Inflammatory macrophage treated with lipopolysaccharide for 4 hours (primary cell): ENCODE results near the gene SHPK.

ENCODE experiments used
- DNase-seq: peaks from one replicate; pipeline ENCODE4 v3.0.0-alpha.2; 2020

The SHPK gene

DNA sequence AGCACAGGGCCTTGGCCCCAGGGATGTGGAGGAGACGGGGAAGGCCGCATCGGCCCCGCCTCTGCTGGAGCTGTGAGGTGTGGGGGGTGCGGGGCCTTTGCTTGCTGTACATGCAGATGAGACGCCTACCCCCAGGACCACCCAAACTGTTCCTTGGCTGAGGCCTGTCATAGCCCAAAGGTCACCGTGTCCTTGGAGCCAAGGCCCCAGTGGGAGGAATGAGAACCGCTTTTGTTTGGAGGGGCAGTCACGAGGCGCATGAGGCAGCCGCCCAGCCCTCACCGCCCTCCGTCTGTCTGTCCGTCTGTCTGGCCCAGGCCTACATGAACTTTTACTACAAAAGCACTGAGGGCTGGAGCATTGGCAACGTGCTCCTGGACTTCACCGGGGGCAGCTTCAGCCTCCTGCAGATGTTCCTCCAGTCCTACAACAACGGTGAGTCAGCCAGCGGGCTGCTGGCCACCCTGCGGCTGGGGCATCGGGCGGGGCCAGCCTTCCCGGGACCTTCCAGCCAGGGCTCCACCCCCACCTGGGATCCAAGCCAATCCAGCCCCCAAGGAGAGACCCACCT is 23.6 kb upstream of the SHPK start:
- DNase-seq: no peak

GRCh38 chr17:3658784-3659449 is 22.9 kb upstream of the SHPK start:
- DNase-seq: no peak

DNA sequence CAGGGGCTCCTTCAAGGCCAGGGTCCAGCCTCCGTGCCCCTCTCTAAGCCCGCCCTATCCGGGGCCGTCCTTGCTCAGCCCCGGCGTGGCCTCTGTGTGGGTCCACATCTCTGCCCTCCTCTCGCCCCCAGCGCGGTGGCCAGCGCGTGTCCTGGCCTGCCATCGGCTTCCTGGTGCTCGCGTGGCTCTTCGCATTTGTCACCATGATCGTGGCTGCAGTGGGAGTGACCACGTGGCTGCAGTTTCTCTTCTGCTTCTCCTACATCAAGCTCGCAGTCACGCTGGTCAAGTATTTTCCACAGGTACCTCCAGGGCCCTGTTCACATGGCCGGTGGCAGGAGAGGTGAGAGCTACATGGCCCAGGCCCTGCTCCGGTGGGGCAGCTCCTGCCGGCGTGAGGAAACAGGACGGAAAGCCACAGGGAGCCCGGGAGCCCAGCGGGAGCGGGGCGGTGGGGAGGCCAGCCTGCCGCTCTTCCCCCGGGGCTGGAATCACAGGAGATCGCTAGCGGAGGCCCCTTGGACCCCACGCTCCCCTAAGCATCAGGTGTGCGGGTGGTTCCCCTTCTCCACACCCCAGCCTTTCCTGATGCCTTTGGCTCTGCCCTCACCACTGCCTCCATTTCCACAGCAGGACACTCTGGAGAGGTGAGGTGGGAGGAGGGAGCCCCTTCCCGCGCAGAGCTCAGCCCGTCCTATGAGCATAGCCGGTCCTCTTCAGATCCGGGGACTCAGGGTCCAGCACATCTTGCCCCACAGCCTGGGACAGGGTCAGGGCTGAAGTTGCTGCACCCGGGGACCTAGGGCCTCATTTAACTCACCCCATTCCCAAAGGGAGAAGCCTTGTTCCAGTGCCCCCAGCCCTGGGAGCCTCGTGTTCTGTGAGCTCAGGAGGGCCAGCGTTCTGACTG is 22.1 kb upstream of the SHPK start:
- peak; percentile 41 for DNase-seq

DNA sequence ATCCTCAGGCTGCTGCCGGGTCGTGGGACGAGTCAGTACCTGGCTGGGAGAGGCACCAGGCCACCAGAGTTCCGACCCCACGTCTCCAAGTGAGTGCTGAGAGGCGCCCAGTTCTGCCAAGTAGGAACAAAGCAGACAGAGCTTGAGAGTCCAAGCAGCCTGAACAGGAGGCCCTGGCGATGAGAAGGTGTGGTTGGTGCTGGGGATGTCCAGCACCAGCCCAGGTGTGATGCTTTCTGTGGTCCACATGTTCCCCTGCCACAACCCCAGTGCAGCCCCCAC is 21.5 kb upstream of the SHPK start:
- no peak for DNase-seq

- no peak for DNase-seq
Observed at GRCh38 chr17:3656755-3657587, 20.9 kb upstream of the SHPK start.

DNA sequence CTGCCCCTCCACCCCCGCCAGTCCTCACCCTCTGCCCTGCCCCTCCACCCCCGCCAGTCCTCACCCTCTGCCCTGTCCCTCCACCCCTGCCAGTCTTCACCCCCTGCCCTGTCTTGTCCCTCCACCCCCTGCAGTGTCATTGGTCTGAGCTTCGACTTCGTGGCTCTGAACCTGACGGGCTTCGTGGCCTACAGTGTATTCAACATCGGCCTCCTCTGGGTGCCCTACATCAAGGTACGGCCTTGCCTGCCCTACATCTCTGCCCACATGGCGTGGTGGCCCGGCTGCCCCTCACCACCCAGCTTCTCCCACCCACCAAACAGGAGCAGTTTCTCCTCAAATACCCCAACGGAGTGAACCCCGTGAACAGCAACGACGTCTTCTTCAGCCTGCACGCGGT is 20.3 kb upstream of the SHPK start:
- no peak for DNase-seq

DNA sequence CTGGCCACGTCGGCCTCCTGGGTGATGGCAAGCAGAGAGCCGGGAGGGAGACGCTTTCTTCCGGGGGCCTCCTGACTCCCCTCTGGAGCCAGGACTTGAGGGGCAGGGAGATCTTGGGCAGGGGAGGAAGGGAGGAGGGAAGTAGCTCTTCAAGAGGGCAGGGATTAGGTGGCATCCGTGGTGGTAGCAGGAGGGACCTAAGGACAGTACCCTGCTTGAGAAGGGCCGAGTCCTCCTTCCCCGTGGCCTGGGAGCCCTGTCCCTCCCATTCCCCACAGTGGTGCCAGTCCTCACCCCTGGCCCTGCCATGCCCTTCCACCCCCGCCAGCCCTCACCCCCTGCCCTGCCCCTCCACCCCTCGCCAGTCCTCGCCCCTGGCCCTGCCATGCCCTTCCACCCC is 19.7 kb upstream of the SHPK start:
- DNase-seq: no peak

DNA sequence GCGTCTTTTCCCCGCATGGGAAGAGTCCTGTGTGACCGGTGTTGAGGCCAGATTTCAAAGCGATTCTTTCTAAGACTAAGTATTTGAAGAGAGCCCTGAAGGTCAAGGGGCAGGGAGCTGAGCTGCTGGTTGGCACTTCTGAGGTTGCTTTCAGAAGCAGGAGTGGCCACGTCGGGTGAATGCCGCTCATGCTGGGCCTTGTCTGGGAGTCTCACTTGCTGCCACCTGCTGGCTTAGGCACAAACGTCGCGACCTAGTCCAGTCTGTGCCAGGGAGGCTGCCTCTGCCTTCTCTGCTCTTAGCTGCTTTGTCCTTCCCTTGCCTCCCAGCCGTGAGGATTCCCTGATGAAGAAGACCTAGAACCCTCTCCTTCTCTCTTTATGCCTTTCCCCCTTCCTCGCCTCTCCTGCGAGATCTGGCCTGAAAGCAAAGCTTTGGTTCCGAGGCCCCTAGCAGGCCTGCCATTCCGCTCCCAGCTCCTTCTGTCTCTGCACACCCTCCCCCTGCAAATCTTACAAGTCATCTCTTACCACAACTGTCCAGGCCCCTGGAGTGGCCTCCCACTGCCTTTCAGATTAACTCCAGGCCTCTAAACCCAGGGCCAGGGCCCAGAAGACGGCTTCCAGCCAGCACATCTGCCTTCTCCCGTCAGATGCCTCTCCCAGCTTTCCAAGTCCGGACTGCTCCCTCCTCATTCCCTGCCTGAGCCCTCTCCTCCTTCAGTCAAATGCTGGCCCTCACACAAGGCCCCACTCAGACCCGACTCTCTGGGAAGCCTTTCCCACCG is 11.9 kb upstream of the SHPK start:
- DNase-seq: peak; percentile 38

- no peak for DNase-seq
Observed at GRCh38 chr17:3647251-3647650, 11.2 kb upstream of the SHPK start.

DNA sequence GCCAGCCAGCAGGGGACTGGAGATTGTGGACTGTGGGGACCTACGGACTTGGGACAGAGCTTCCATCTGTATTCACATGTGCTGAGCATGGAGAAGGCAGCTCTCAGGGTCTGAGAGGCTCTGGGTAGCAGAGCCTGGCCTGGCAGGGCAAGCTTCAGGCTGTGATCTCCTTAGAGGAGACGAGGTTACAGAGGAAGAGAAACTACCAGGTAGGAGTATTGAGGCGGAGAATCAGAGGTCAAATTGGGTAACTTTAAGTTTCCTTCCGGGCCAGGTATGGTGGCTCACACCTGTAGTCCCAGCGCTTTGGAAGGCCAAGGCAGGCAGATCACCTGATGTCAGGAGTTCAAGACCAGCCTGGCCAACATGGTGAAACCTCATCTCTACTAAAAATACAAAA is 9.3 kb upstream of the SHPK start:
- no peak for DNase-seq

DNA sequence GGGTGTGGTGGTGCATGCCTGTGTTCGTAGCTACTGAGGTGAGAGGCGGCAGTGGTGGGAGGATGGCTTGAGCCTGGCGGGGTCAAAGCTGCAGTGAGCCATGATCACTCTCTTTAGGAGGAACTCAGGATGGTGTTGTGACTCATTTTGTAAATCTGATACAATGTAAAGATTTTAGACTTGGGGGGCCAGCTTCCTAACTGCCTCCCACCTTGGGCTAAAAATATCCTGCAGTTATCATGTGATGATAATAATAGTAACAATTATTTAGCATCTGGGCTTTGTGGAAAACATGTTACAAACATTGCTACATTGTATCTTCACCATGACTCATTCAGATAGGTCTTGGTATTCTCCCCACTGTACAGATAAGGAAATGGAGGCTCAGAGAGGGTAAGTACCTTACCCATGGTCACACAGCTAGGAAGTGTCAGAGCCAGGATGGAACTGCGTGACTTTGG is 7.9 kb upstream of the SHPK start:
- peak; percentile 56 for DNase-seq

DNA sequence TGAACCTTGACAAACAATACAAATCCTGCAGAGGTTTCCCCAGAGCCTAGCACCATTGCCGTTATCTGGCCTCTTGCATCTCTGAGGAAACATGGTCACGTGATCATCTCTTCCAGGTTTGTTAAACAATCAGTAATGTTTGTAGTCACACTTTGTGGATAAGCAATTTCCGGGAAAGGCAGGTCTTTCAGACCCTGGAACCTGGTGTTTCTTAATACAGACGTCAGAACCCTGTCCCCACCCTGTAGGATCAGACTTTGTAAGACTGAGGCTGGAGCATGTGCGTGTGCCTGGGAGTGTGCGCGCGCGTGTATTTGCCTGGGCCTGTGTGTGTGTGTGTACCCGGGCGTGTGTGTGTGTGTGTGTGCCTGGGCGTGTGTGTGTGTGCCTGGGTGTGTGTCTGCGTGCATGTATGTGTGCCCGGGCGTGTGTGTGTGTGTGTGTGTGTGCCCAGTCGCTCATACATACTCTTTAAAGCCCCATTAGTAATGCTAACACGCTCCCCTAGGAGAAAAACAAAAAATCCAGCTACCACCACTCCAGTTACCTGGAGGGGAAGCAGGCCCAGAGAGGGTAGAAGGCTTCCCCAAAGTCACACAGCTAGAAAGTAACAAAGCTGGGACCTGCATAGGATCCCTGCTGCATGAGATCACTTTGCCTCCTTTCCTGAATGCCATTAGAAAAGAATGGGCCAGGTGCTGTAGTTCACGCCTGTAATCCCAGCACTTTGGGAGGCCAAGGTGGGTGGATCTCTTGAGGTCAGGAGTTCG is 5.9 kb upstream of the SHPK start:
- peak; percentile 20 for DNase-seq

DNA sequence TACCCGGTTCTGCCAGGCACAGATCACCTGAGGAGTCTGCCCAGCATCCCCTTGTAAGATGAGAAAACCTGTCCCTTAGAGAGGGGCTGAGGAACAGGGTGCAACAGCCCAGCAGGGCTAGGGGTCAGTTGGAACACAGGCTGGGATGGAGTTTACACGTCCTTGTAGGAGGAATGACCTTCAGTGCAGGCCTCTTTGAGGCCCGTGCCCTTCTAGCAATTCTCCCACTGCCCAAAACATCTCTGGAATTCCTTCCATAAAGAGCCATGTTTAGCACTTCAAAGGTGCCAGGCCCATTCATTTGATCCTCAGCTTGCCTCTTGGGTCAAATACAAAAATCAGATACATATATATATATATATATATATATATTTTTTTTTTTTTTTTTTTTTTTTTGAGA is 5.0 kb upstream of the SHPK start:
- DNase-seq: no peak

GRCh38 chr17:3639981-3640596 is 4.0 kb upstream of the SHPK start:
- DNase-seq: peak; percentile 91

GRCh38 chr17:3636908-3637373 is 891 bp upstream of the SHPK start:
- no peak for DNase-seq

- DNase-seq: no peak
Observed at GRCh38 chr17:3635474-3636153, 436 bp downstream of the SHPK start.

DNA sequence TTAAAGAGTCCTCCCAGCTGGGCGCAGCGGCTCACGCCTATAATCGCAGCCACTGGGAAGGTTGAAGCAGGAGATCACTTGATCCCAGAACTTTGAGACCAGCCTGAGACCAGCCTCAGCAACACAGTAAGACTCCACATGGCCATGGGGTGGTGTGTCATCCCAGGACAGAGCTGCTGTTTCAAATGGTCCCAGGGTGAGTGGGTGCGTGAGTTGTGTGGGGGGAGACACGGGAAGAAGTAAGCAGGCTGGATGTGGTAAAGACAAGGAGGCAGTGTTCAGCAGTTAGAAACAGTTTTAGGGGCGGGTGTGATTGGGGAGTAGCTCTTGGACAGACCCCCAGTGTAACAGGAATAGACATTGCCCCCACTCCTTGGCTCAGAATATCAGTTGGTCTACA is 3.8 kb downstream of the SHPK start:
- DNase-seq: peak; percentile 49

DNA sequence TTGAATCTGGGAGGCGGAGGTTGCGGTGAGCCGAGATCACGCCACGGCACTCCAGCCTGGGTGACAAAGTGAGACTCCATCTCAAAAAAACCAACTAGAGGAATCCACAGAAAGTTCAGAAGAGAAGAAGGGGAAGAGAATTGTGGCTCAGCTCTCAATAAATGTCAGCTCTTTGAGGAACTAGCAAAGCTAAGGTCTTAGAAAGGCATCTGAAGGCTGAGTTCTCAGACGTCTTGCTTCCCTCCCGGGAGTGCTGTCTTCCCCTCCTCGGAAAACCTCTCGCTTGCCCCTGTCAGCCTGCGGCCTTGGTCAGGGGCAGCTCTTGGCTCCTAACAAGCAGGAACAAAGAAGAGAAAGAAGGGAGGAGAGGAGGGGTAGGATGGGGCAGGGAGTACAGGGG is 5.3 kb downstream of the SHPK start:
- DNase-seq: peak; percentile 42

DNA sequence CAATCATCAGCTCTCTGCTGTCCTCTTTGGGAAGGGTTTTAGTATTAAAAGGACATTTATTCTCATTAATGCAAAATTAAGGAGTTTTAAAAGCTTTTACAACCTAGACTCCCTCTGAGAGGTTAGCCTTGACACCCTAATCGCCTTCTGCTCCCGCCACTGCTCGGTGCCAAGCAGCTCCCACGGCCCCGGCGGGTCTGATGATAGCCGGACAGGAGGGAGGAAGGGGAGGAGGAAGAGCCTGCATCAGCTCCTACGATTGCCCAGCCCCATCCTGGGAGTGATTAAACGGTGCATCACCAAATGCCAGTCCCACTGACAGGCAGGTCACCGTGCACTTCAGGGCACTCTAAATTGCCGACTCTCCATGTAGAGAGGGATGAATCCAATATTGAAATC is 8.3 kb downstream of the SHPK start:
- no peak for DNase-seq
